Right cardiac atrium (tissue), 5 donors: Measurements from ENCODE around the gene CLCN7. TPM values are rescaled to one million over a fixed set of nuclear protein-coding genes. Genes with fewer than 3 reads are reported as not detected.

Experiments used
- ATAC-seq, 2 donors: fragments of 200-7000 bp; cut with Tn5 transposase; one replicate each; pipeline versions ENCODE4 v1.8.0 to v1.9.1; 2020; ENCODE audit warnings: moderate library complexity in 2 of 2, mild to moderate bottlenecking in 1 of 2
- DNase-seq, 3 donors: peaks; one replicate each; pipeline ENCODE4 v3.0.0-alpha.2; 2020
- H3K27ac ChIP-seq: one replicate; pipeline ENCODE4 v1.5.1; 2013; ENCODE audit warnings: mild to moderate bottlenecking, low read length, control low read depth, moderate library complexity
- H3K27me3 ChIP-seq: one replicate; pipeline ENCODE4 v1.6.1; 2013; ENCODE audit not compliant: control insufficient read depth, insufficient read depth
- H3K4me1 ChIP-seq: one replicate; pipeline ENCODE4 v1.6.1; 2013; ENCODE audit warnings: low read length; ENCODE audit not compliant: control insufficient read depth, insufficient read depth
- H3K4me3 ChIP-seq: one replicate; pipeline ENCODE4 v1.5.1; 2013; ENCODE audit warnings: low read length, control low read depth
- H3K9me3 ChIP-seq: one replicate; pipeline ENCODE4 v1.6.1; 2013; ENCODE audit warnings: low read length; ENCODE audit not compliant: control insufficient read depth
- WGBS: extraction: QIAGEN DNeasy Blood & Tissue Kit; methylation state at CpG from one replicate; pipeline ENCODE4 v1.1.7; 2013; 5-methylcytosine and 5-hydroxymethylcytosine counted together
- intact Hi-C, 4 donors: fragments of 100-400 bp; cut with DNase I; formaldehyde crosslinking; loops; one replicate each; pipeline versions ENCODE4 v1.11.0 to v1.14.0; 2022 to 2023
- polyA plus RNA-seq: library from polyadenylated mRNA; stranded (reverse); fragments of 200-250 nt; gene quantifications from one replicate; pipeline ENCODE4 v1.2.3, GENCODE V29; 2013
- total RNA-seq, 4 donors: library from RNA; stranded (reverse); fragmentation: NEBNext Ultra II Directional; extraction: Animal tissue kit (Norgen Biotek cat#: 25700); gene quantifications; one replicate each; pipeline ENCODE4 v1.2.1, GENCODE V29; 2021
- donor health status: healthy with polysubstance abuse.
- donor health status: DM: no; HTN: yes; CAD: no.
- donor health status: DM: no; HTN: no; CAD: no.
- donor health status: DM: no; HTN: yes; CAD: no; lungs with severe emphysema.
- donor health status: DM: yes; HTN: yes; CAD: no.

CLCN7 gene
- total and polyA plus RNA-seq, 5 donors = 32.9 to 54.8 (median 47.7) TPM

GRCh38 chr16:1510272-1510671 is 35.4 kb upstream of the CLCN7 start:
- Histone ChIP-seq H3K27me3 (no peaks in the 10 kb centered on the region), H3K4me1 (peaks cover 4% of the 10 kb centered on the region), H3K9me3 (no peaks in the 10 kb centered on the region), H3K4me3 (no peak overlapping the region), H3K27ac (peak overlapping the region; percentile 71)
- intact Hi-C loops = no loop called here
- peak in 2 of 3 donors; percentile 20 to 51 for DNase-seq
- WGBS = 73% methylated on average over 10 of the region's 10 CpGs
- ATAC-seq = no peak

- peak; percentile 55 to 87 (median 80) for DNase-seq
- 59% methylated on average over 44 of the region's 44 CpGs for WGBS
- intact Hi-C loops = no loop called here
- peak; percentile 59 to 73 for ATAC-seq
- no peaks in the 10 kb centered on the region for H3K9me3 ChIP-seq
- H3K27ac ChIP-seq = peak overlapping the region; percentile 71
- no peak overlapping the region for H3K4me3 ChIP-seq
- no peaks in the 10 kb centered on the region for H3K27me3 ChIP-seq
- H3K4me1 ChIP-seq = peaks cover 4% of the 10 kb centered on the region
These were observed 34.7 kb upstream of the CLCN7 start for GRCh38 chr16:1509307-1510221.

GRCh38 chr16:1508494-1509187 is 33.8 kb upstream of the CLCN7 start:
- H3K27me3 ChIP-seq = no peaks in the 10 kb centered on the region
- peaks cover 4% of the 10 kb centered on the region for H3K4me1 ChIP-seq
- DNase-seq = peak in 2 of 3 donors; percentile 67 to 75
- no peak overlapping the region for H3K4me3 ChIP-seq
- H3K27ac ChIP-seq = no peak overlapping the region
- intact Hi-C loops = no loop called here
- WGBS = 67% methylated on average over 24 of the region's 24 CpGs
- no peak for ATAC-seq
- no peaks in the 10 kb centered on the region for H3K9me3 ChIP-seq

GRCh38 chr16:1506494-1507213 is 31.8 kb upstream of the CLCN7 start:
- H3K4me1 ChIP-seq = peaks cover 4% of the 10 kb centered on the region
- 90% methylated on average over 37 of the region's 37 CpGs for WGBS
- no peak overlapping the region for H3K4me3 ChIP-seq
- intact Hi-C loops = no loop called here
- no peaks in the 10 kb centered on the region for H3K27me3 ChIP-seq
- peak in 1 of 3 donors; percentile 53 for DNase-seq
- no peak overlapping the region for H3K27ac ChIP-seq
- H3K9me3 ChIP-seq = no peaks in the 10 kb centered on the region
- no peak for ATAC-seq

- H3K4me1 ChIP-seq = peaks cover 4% of the 10 kb centered on the region
- H3K4me3 ChIP-seq = no peak overlapping the region
- ATAC-seq (no peak), DNase-seq (peak in 1 of 3 donors; percentile 55)
- H3K27ac ChIP-seq = no peak overlapping the region
- H3K9me3 ChIP-seq = no peaks in the 10 kb centered on the region
- H3K27me3 ChIP-seq = no peaks in the 10 kb centered on the region
- 91% methylated on average over 22 of the region's 22 CpGs for WGBS
- intact Hi-C loops = no loop called here
These were observed 31.1 kb upstream of the CLCN7 start for GRCh38 chr16:1505912-1506311.

GRCh38 chr16:1505073-1505844 is 30.4 kb upstream of the CLCN7 start:
- Histone ChIP-seq H3K27me3 (no peaks in the 10 kb centered on the region), H3K4me1 (peaks cover 4% of the 10 kb centered on the region), H3K9me3 (no peaks in the 10 kb centered on the region), H3K4me3 (no peak overlapping the region), H3K27ac (no peak overlapping the region)
- intact Hi-C loops = no loop called here
- peak in 2 of 3 donors; percentile 33 to 56 for DNase-seq
- WGBS = 95% methylated on average over 37 of the region's 37 CpGs
- ATAC-seq = no peak

- Histone ChIP-seq H3K4me1 (no peaks in the 10 kb centered on the region), H3K27ac (no peak overlapping the region), H3K9me3 (no peaks in the 10 kb centered on the region), H3K27me3 (no peaks in the 10 kb centered on the region), H3K4me3 (no peak overlapping the region)
- no peak for DNase-seq
- ATAC-seq = no peak
- 95% methylated on average over 37 of the region's 37 CpGs for WGBS
- intact Hi-C loops = no loop called here
These were observed 28.5 kb upstream of the CLCN7 start for GRCh38 chr16:1503110-1503955.

- intact Hi-C loops = no loop called here
- Histone ChIP-seq H3K27ac (no peak overlapping the region), H3K9me3 (no peaks in the 10 kb centered on the region), H3K27me3 (no peaks in the 10 kb centered on the region), H3K4me1 (no peaks in the 10 kb centered on the region), H3K4me3 (no peak overlapping the region)
- WGBS = 95% methylated on average over 42 of the region's 42 CpGs
- ATAC-seq = no peak
- peak in 2 of 3 donors; percentile 42 to 49 for DNase-seq
These were observed 27.5 kb upstream of the CLCN7 start for GRCh38 chr16:1502092-1503004.

GRCh38 chr16:1501630-1502029 is 26.8 kb upstream of the CLCN7 start:
- no peak overlapping the region for H3K4me3 ChIP-seq
- DNase-seq = peak in 1 of 3 donors; percentile 53
- no peaks in the 10 kb centered on the region for H3K9me3 ChIP-seq
- ATAC-seq = no peak
- intact Hi-C loops = no loop called here
- 95% methylated on average over 23 of the region's 23 CpGs for WGBS
- H3K27ac ChIP-seq = no peak overlapping the region
- no peaks in the 10 kb centered on the region for H3K27me3 ChIP-seq
- H3K4me1 ChIP-seq = no peaks in the 10 kb centered on the region
